ENCODE measurements around the gene GNAT1.

The GNAT1 gene

DNA sequence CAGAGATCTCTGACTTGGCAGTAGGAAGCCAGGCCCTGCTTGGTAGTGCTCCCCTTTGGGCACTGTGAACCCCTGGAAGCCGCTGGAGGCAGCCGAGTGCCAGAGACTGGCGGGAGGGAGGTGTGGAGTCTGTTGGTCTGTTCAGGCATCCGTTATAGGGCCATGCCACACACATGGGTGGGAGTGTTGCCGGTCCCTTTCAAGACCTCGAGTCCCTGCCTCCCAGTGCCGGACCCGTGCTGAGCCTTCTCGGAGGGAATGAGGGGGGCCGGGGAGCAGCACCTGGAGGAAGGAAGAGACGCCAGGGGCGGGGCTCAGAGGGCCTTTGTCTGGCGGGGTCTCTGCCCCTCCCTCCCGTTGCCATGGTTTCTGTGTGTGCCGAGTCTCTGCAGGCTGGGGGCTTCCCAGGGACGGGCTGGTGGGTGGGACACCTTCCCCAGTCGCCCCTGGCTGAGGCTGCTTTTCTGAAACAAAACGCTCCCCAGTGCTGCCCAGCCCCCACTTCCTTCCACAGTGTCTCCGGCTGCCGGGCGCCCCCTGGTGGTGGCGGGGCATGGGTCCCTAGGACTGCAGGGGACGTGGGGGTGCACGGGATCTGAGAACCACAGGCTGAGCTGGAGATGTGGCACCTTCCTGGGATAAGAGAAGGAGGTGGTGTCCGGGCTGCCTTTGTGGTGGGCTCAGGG lies 54.6 kb downstream of the GNAT1 start:
- H3K4me3 ChIP-seq (ENCODE audit: low read depth, low read length) = peak overlapping the region; percentile 22
- peak; percentile 94 for DNase-seq (ENCODE audit: low read depth, low spot score)
- TF ChIP-seq, protein P1, sequence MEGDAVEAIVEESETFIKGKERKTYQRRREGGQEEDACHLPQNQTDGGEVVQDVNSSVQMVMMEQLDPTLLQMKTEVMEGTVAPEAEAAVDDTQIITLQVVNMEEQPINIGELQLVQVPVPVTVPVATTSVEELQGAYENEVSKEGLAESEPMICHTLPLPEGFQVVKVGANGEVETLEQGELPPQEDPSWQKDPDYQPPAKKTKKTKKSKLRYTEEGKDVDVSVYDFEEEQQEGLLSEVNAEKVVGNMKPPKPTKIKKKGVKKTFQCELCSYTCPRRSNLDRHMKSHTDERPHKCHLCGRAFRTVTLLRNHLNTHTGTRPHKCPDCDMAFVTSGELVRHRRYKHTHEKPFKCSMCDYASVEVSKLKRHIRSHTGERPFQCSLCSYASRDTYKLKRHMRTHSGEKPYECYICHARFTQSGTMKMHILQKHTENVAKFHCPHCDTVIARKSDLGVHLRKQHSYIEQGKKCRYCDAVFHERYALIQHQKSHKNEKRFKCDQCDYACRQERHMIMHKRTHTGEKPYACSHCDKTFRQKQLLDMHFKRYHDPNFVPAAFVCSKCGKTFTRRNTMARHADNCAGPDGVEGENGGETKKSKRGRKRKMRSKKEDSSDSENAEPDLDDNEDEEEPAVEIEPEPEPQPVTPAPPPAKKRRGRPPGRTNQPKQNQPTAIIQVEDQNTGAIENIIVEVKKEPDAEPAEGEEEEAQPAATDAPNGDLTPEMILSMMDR (IDR thresholded peaks at IDR 0.05; ENCODE audit: low read depth, low read length) = peak; percentile 100
- in situ Hi-C loops (cut with HindIII; ENCODE audit: low sequenced_read_pairs) = no loop called here

DNA sequence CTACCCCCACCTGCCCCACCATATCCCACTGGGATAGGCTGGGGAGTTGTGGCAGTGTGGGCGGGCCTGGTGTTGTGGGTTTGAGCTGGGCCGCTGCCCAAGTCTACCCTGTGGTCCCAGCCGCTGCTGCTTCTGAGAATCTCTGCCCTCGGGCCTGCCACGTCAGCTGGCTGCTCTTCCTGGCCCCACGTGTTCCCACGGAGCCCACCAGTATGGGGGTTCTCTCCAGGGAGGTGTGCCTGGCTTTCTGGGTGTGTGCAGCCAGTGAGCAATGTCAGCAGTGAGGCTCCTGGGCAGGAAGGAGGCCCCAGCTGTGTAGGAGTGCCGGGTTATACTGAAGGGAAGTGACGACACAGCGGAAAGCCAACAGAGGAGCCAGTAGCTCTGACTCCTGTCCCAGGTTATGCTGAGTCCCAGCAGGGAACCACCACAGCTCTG lies 55.1 kb downstream of the GNAT1 start:
- H3K4me3 ChIP-seq (ENCODE audit: low read depth, low read length) = no peak overlapping the region
- in situ Hi-C loops (cut with HindIII; ENCODE audit: low sequenced_read_pairs) = no loop called here
- DNase-seq (ENCODE audit: low read depth, low spot score) = peak; percentile 98
- TF ChIP-seq, protein P1 (IDR thresholded peaks at IDR 0.05; ENCODE audit: low read depth, low read length) = no peak

All from astrocyte of the spinal cord (primary cell).